ENCODE results near the gene SHMT1.

Gene SHMT1

DNA sequence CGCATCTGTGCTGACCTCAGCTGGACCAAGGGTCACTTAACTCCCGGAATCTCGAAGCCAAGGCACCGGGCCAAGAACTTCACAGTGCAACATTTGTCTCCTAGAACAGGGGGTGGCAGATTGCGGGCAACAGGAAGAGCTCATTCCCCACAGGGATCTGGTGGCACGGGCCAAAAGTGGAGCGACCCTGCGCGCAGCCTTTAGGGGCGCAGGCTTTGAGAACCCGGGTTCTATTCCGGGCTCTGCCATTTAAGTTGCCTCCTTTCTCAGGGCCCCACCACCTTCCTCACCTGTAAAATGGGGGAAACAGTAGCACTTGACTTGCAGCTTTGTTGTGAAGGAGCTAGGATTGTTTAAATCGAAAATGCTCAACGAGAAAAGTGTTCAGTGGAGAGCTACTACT, 651 bp downstream of the SHMT1 start:
- H3K4me3 ChIP-seq (replicated peaks; ENCODE audit: low read depth, low read length): peak overlapping the region; percentile 86
- DNase-seq (ENCODE audit: extremely low read depth, low read depth): no peak
- TF ChIP-seq, protein P1, sequence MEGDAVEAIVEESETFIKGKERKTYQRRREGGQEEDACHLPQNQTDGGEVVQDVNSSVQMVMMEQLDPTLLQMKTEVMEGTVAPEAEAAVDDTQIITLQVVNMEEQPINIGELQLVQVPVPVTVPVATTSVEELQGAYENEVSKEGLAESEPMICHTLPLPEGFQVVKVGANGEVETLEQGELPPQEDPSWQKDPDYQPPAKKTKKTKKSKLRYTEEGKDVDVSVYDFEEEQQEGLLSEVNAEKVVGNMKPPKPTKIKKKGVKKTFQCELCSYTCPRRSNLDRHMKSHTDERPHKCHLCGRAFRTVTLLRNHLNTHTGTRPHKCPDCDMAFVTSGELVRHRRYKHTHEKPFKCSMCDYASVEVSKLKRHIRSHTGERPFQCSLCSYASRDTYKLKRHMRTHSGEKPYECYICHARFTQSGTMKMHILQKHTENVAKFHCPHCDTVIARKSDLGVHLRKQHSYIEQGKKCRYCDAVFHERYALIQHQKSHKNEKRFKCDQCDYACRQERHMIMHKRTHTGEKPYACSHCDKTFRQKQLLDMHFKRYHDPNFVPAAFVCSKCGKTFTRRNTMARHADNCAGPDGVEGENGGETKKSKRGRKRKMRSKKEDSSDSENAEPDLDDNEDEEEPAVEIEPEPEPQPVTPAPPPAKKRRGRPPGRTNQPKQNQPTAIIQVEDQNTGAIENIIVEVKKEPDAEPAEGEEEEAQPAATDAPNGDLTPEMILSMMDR (IDR thresholded peaks at IDR 0.05; ENCODE audit: low read depth, low read length, missing control alignments): no peak

DNA sequence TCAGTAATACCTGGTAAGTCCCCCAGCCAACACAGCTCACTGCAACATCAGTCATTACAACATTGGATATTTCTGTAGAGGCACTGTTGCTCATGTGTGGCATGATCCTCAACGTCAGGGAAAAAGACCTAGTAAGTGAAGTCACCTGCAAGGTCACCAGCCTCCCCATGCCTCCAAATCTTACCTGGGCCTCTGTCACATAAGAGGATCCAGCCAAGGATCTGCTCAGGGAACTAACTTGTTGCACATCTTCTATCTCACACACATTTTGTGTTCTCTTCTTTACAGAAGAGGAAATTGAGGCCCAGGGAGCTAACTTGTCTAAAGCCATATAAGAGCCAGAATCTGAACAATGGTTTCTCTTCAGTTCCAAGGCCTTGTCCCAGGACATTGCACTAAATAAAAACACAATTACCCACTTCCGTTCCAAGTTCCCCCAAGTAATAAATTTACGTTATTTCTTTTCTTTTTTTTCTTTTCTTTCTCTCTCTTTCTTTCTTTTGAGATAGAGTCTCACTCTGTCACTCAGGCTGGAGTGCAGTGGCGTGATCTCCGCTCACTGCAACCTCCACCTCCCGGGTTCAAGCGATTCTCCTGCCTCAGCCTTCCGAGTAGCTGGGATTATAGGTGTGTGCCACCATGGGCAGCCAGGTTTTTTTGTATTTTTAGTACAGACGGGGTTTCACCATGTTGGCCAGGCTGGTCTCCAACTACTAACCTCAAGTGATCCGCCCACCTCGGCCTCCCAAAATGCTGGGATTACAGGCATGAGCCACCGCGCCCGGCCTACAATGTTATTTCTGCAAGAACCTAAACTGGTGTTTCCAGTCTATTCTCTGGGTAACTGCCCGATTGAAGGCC, 1.3 kb downstream of the SHMT1 start:
- H3K4me3 ChIP-seq (replicated peaks; ENCODE audit: low read depth, low read length): peak overlapping the region; percentile 86
- DNase-seq (ENCODE audit: extremely low read depth, low read depth): no peak
- TF ChIP-seq, protein P1 (IDR thresholded peaks at IDR 0.05; ENCODE audit: low read depth, low read length, missing control alignments): no peak

DNA sequence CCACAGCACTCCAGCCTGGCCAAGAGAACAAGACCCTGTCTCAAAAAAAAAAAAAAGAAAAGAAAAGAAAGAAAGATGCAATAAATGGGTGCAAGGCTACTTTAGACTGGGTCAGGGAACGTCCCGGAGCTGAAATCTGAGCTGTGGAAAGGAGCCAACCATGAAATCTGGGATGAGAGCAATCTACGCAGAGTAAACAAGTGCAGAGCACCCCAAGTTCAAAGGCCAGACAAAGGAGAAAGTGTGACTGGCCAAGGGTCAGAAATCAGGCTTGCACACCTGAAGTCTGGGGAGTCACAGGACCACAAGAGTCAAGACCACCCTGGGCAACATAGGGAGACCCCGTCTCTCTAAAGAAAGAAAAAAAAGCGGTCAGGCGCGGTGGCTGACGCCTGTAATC, 2.8 kb downstream of the SHMT1 start:
- no peak overlapping the region for H3K4me3 ChIP-seq (replicated peaks; ENCODE audit: low read depth, low read length)
- TF ChIP-seq, protein P1 (IDR thresholded peaks at IDR 0.05; ENCODE audit: low read depth, low read length, missing control alignments): no peak
- no peak for DNase-seq (ENCODE audit: extremely low read depth, low read depth)

DNA sequence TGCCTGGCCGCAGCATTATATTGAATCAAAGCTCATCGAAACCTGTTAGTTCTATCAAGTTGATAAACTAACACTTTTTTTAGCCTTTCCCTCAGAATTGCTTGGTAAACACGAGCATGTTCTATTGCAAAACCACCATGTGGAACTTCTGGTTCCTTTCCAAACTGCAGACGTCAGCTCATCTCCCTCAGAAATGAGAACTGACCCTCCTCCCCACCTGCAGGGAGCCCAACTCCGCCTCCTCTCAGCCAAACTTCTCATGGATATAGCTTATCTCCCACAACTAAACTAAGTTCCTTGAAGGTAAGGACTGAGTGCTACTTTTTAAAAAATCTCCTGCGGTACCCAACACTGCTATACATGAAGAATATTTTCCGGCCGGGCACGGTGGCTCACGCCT, 6.7 kb downstream of the SHMT1 start:
- H3K4me3 ChIP-seq (replicated peaks; ENCODE audit: low read depth, low read length): no peak overlapping the region
- no peak for DNase-seq (ENCODE audit: extremely low read depth, low read depth)
- TF ChIP-seq, protein P1 (IDR thresholded peaks at IDR 0.05; ENCODE audit: low read depth, low read length, missing control alignments): no peak

- no peak overlapping the region for H3K4me3 ChIP-seq (replicated peaks; ENCODE audit: low read depth, low read length)
- DNase-seq (ENCODE audit: extremely low read depth, low read depth): no peak
- TF ChIP-seq, protein P1 (IDR thresholded peaks at IDR 0.05; ENCODE audit: low read depth, low read length, missing control alignments): no peak
Measured at GRCh38 chr17:18353541-18353940, 9.8 kb downstream of the SHMT1 start.

DNA sequence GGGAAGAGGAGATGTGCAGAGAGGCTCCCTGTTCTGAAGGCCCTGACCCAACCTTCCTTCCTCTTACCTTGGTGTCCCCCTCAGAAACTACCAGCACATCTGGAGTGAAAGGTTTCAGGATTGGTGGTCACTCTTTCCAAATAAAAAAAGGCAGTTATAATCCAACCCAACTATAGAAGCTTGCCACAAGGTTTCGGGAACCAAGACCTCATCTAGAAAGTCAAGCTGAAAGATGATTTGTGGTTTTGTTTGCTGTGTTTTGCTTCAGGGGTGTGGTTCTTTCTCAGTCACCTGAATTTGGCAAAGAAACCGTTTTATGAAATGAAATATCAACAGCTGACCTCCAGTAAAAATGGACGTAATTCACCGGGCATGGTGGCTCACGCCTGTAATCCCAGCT, 19.3 kb downstream of the SHMT1 start:
- no peak overlapping the region for H3K4me3 ChIP-seq (replicated peaks; ENCODE audit: low read depth, low read length)
- TF ChIP-seq, protein P1 (IDR thresholded peaks at IDR 0.05; ENCODE audit: low read depth, low read length, missing control alignments): no peak
- DNase-seq (ENCODE audit: extremely low read depth, low read depth): no peak

Data from HFF-Myc (cell line).